ENCODE measurements around the gene EVA1B. TPM values are rescaled to one million over a fixed set of nuclear protein-coding genes. Genes with fewer than 3 reads are reported as not detected.

Gene EVA1B
- total RNA-seq, 1 donor from 2014 or later = 3.1 TPM

DNA sequence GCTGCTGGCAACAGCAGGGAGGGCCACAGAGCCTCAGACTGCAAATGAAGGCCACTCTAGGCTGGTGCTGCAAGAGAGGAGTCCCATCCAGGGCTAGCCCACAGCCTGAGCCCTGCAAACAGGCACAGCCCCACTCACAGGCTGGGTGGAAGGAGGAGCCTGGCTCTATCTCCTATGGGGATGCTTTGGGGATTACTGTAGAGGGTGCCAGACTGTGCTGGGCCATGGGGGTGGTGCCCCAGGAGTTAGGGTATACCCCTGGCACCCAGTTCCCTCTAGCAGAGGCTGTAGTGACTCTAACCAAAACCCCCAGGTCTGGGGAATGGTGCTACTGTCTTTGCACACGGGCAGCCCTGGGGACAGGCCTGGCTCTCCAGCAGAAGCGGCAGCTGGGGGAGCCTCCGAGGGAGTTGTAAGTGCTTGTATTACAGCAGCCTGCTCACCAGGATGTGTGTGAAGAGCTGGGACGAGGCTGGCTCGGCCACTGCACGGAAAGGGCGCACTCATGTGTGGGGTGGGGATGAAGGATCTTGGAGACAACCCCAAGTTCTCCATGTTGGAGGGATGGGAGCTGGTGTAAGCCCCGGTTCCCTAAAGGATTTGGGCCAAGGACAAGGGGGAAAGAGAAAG, 23.4 kb upstream of the EVA1B start:
- H2AFZ ChIP-seq (replicated peaks) = no peak overlapping the region
- H3F3A ChIP-seq (ENCODE audit: low read depth) = no peaks in the 10 kb centered on the region
- H3K4me3 ChIP-seq = no peak overlapping the region
- Mint-ChIP-seq H3K4me3 (no peak overlapping the region), H3K36me3 (peaks cover 18% of the 10 kb centered on the region), H3K9me3 (no peaks in the 10 kb centered on the region), H3K27me3 (ENCODE audit: insufficient read depth, low read depth) (peaks cover 2% of the 10 kb centered on the region), H3K4me1 (peaks cover 15% of the 10 kb centered on the region), H3K27ac (no peak overlapping the region)
- DNase-seq (ENCODE audit: low spot score) = no peak
- no peak overlapping the region for H3K27ac ChIP-seq
- no peaks in the 10 kb centered on the region for H3K27me3 ChIP-seq
- TF ChIP-seq, protein P1, sequence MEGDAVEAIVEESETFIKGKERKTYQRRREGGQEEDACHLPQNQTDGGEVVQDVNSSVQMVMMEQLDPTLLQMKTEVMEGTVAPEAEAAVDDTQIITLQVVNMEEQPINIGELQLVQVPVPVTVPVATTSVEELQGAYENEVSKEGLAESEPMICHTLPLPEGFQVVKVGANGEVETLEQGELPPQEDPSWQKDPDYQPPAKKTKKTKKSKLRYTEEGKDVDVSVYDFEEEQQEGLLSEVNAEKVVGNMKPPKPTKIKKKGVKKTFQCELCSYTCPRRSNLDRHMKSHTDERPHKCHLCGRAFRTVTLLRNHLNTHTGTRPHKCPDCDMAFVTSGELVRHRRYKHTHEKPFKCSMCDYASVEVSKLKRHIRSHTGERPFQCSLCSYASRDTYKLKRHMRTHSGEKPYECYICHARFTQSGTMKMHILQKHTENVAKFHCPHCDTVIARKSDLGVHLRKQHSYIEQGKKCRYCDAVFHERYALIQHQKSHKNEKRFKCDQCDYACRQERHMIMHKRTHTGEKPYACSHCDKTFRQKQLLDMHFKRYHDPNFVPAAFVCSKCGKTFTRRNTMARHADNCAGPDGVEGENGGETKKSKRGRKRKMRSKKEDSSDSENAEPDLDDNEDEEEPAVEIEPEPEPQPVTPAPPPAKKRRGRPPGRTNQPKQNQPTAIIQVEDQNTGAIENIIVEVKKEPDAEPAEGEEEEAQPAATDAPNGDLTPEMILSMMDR (IDR thresholded peaks at IDR 0.05) = no peak
- TF ChIP-seq EZH2phosphoT487 (IDR thresholded peaks at IDR 0.05) (no peak), EZH2 (IDR thresholded peaks at IDR 0.05) (no peak)
- H3K79me2 ChIP-seq (ENCODE audit: low read depth) = no peaks in the 10 kb centered on the region
- no peaks in the 10 kb centered on the region for H3K36me3 ChIP-seq
- H4K20me1 ChIP-seq (ENCODE audit: low read depth) = no peaks in the 10 kb centered on the region
- H3K9me3 ChIP-seq (ENCODE audit: low read depth) = no peaks in the 10 kb centered on the region
- no peak overlapping the region for H3K9ac ChIP-seq
- peaks cover 11% of the 10 kb centered on the region for H3K4me1 ChIP-seq
- no peak overlapping the region for H3K4me2 ChIP-seq

DNA sequence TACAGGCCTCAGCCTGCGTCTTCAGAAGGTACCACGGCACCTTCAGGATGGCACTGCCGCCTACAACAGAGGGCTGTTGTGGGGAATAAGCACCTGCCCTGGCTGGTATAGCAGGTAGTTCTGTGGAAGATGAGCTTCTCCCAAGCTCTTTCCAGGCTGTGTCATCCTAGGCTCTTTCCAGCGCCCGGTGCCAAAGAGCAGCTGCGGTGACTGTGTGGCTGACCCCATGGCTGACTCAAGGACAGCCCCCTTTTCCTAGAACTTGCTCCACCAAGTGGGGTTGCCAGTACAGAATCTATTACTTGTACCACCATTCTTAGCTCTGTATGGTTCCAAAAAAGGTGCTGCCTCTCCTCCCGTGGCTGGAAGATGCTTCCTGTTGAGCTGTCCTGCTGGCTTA, 21.9 kb upstream of the EVA1B start:
- H3K4me3 Mint-ChIP-seq = no peak overlapping the region
- no peak for DNase-seq (ENCODE audit: low spot score)
- Histone ChIP-seq H3K27me3 (no peaks in the 10 kb centered on the region), H3K4me3 (no peak overlapping the region), H3K79me2 (ENCODE audit: low read depth) (no peaks in the 10 kb centered on the region), H2AFZ (replicated peaks) (no peak overlapping the region), H3K36me3 (no peaks in the 10 kb centered on the region), H3K4me1 (no peaks in the 10 kb centered on the region), H3K9ac (no peak overlapping the region), H3K27ac (no peak overlapping the region), H4K20me1 (ENCODE audit: low read depth) (no peaks in the 10 kb centered on the region), H3F3A (ENCODE audit: low read depth) (no peaks in the 10 kb centered on the region), H3K9me3 (ENCODE audit: low read depth) (no peaks in the 10 kb centered on the region), H3K4me2 (no peak overlapping the region)
- H3K4me1 Mint-ChIP-seq = peaks cover 3% of the 10 kb centered on the region
- TF ChIP-seq EZH2 (IDR thresholded peaks at IDR 0.05) (no peak), EZH2phosphoT487 (IDR thresholded peaks at IDR 0.05) (no peak)
- TF ChIP-seq, protein P1 (IDR thresholded peaks at IDR 0.05) = no peak
- no peaks in the 10 kb centered on the region for H3K9me3 Mint-ChIP-seq
- peaks cover 4% of the 10 kb centered on the region for H3K27me3 Mint-ChIP-seq (ENCODE audit: insufficient read depth, low read depth)
- no peak overlapping the region for H3K27ac Mint-ChIP-seq
- H3K36me3 Mint-ChIP-seq = peaks cover 19% of the 10 kb centered on the region

DNA sequence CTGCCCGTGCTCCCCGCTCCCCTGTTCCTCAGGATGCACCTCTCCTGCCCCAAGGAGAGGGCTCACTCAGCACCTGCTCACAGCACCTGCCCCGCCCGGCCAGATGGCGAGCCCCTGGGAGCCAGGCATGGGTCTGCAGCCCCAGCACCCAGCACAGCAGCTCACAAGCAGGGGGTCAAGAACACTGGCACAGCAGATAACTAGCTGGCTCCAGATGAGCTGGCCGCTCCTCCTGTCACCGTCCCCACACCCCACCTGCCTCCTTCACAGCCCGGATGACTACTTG, 20.9 kb upstream of the EVA1B start:
- Histone ChIP-seq H3K27ac (no peak overlapping the region), H4K20me1 (ENCODE audit: low read depth) (no peaks in the 10 kb centered on the region), H3K36me3 (no peaks in the 10 kb centered on the region), H3K9ac (no peak overlapping the region), H3K4me2 (no peak overlapping the region), H3K27me3 (no peaks in the 10 kb centered on the region), H3F3A (ENCODE audit: low read depth) (no peaks in the 10 kb centered on the region), H3K4me1 (no peaks in the 10 kb centered on the region), H2AFZ (replicated peaks) (no peak overlapping the region), H3K4me3 (no peak overlapping the region), H3K79me2 (ENCODE audit: low read depth) (no peaks in the 10 kb centered on the region), H3K9me3 (ENCODE audit: low read depth) (no peaks in the 10 kb centered on the region)
- H3K27ac Mint-ChIP-seq = no peak overlapping the region
- no peaks in the 10 kb centered on the region for H3K9me3 Mint-ChIP-seq
- TF ChIP-seq, protein P1 (IDR thresholded peaks at IDR 0.05) = no peak
- TF ChIP-seq EZH2 (IDR thresholded peaks at IDR 0.05) = no peak
- no peak for TF ChIP-seq EZH2phosphoT487 (IDR thresholded peaks at IDR 0.05)
- peaks cover 19% of the 10 kb centered on the region for H3K36me3 Mint-ChIP-seq
- no peak for DNase-seq (ENCODE audit: low spot score)
- peaks cover 4% of the 10 kb centered on the region for H3K27me3 Mint-ChIP-seq (ENCODE audit: insufficient read depth, low read depth)
- H3K4me1 Mint-ChIP-seq = no peaks in the 10 kb centered on the region
- no peak overlapping the region for H3K4me3 Mint-ChIP-seq
